ENCODE measurements around the gene ZNF519.

DNA sequence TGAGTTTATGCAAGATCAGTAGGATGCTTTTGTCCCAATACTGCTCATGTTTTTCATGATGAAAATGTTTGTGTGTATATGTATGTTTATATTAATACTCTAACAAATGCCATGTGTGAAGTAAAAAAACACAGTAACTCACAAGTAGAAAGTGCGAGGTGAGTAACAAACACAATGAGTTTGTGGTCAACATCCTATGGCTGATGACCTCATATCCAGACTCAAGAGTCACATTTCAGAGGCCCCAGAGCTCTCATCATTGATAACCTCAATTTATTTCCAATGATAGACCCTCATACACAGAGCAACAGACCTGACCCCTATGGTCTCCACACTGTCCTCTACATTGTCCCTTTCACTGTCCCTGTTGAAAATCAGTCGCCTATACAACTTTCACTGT is 34.5 kb downstream of the ZNF519 start:
- TF ChIP-seq CTCF (IDR thresholded peaks at IDR 0.05) (no peak), POLR2A (IDR thresholded peaks at IDR 0.05) (no peak), POLR2AphosphoS5 (IDR thresholded peaks at IDR 0.05) (no peak)
